Measurements from ENCODE around the gene STRN. TPM values are rescaled to one million over a fixed set of nuclear protein-coding genes. Genes with fewer than 3 reads are reported as not detected.

STRN gene
- total and polyA plus RNA-seq, 2 donors: 6.0 to 15.0 TPM

GRCh38 chr2:36967236-36967876 lies 1.0 kb upstream of the STRN start:
- Histone ChIP-seq H3K4me3 (ENCODE audit: low read length in 2 of 2) (peak overlapping the region; percentile 77 to 96), H3K27ac (ENCODE audit: low read depth in 1 of 2, low read length in 1 of 2) (peak overlapping the region; percentile 94 to 97)

GRCh38 chr2:36965751-36966369 lies 476 bp downstream of the STRN start:
- Histone ChIP-seq H3K27ac (ENCODE audit: low read depth in 1 of 2, low read length in 1 of 2) (peak overlapping the region; percentile 43 to 67), H3K4me1 (ENCODE audit: control insufficient read depth in 2 of 2, insufficient read depth in 2 of 2, low read length in 2 of 2) (peaks cover 3 to 10% of the 10 kb centered on the region in 2 donors), H3K9me3 (ENCODE audit: control insufficient read depth in 2 of 2, insufficient read depth in 1 of 2, low read length in 1 of 2) (no peaks in the 10 kb centered on the region), H3K27me3 (ENCODE audit: control insufficient read depth in 2 of 2, insufficient read depth in 1 of 2, low read length in 1 of 2) (no peaks in the 10 kb centered on the region), H3K4me3 (ENCODE audit: low read length in 2 of 2) (peak overlapping the region; percentile 85 to 96), H3K36me3 (ENCODE audit: control insufficient read depth in 2 of 2, insufficient read depth in 2 of 2, low read length in 1 of 2) (no peaks in the 10 kb centered on the region)
- WGBS: under 1% methylated on average over 42 of the region's 42 CpGs
- peak in 4 of 9 donors; percentile 18 to 53 (median 28) for DNase-seq (ENCODE audit: low read depth in 6 of 9, low spot score in 9 of 9)

More at GRCh38 chr2:36967236-36967876, 1.0 kb upstream of the STRN start:
- H3K9me3 ChIP-seq (ENCODE audit: control insufficient read depth in 2 of 2, insufficient read depth in 1 of 2, low read length in 1 of 2): no peaks in the 10 kb centered on the region
- no peaks in the 10 kb centered on the region for H3K36me3 ChIP-seq (ENCODE audit: control insufficient read depth in 2 of 2, insufficient read depth in 2 of 2, low read length in 1 of 2)
- peaks cover 3 to 10% of the 10 kb centered on the region in 2 donors for H3K4me1 ChIP-seq (ENCODE audit: control insufficient read depth in 2 of 2, insufficient read depth in 2 of 2, low read length in 2 of 2)
- DNase-seq (ENCODE audit: low read depth in 6 of 9, low spot score in 9 of 9): peak in 1 of 9 donors; percentile 28
- WGBS: 33% methylated on average over 15 of the region's 15 CpGs
- H3K27me3 ChIP-seq (ENCODE audit: control insufficient read depth in 2 of 2, insufficient read depth in 1 of 2, low read length in 1 of 2): no peaks in the 10 kb centered on the region

GRCh38 chr2:36965206-36965605 lies 1.1 kb downstream of the STRN start:
- Histone ChIP-seq H3K4me1 (ENCODE audit: control insufficient read depth in 2 of 2, insufficient read depth in 2 of 2, low read length in 2 of 2) (peaks cover 3 to 10% of the 10 kb centered on the region in 2 donors), H3K4me3 (ENCODE audit: low read length in 2 of 2) (peak overlapping the region; percentile 85 to 96), H3K9me3 (ENCODE audit: control insufficient read depth in 2 of 2, insufficient read depth in 1 of 2, low read length in 1 of 2) (no peaks in the 10 kb centered on the region), H3K27ac (ENCODE audit: low read depth in 1 of 2, low read length in 1 of 2) (no peak overlapping the region), H3K36me3 (ENCODE audit: control insufficient read depth in 2 of 2, insufficient read depth in 2 of 2, low read length in 1 of 2) (no peaks in the 10 kb centered on the region), H3K27me3 (ENCODE audit: control insufficient read depth in 2 of 2, insufficient read depth in 1 of 2, low read length in 1 of 2) (no peaks in the 10 kb centered on the region)
- peak in 1 of 9 donors; percentile 32 for DNase-seq (ENCODE audit: low read depth in 6 of 9, low spot score in 9 of 9)
- 55% methylated on average over 2 of the region's 2 CpGs for WGBS

GRCh38 chr2:36964496-36965058 lies 1.8 kb downstream of the STRN start:
- Histone ChIP-seq H3K9me3 (ENCODE audit: control insufficient read depth in 2 of 2, insufficient read depth in 1 of 2, low read length in 1 of 2) (no peaks in the 10 kb centered on the region), H3K27ac (ENCODE audit: low read depth in 1 of 2, low read length in 1 of 2) (no peak overlapping the region), H3K36me3 (ENCODE audit: control insufficient read depth in 2 of 2, insufficient read depth in 2 of 2, low read length in 1 of 2) (no peaks in the 10 kb centered on the region), H3K4me3 (ENCODE audit: low read length in 2 of 2) (no peak overlapping the region), H3K27me3 (ENCODE audit: control insufficient read depth in 2 of 2, insufficient read depth in 1 of 2, low read length in 1 of 2) (no peaks in the 10 kb centered on the region), H3K4me1 (ENCODE audit: control insufficient read depth in 2 of 2, insufficient read depth in 2 of 2, low read length in 2 of 2) (peaks cover 3 to 10% of the 10 kb centered on the region in 2 donors)
- peak in 1 of 9 donors; percentile 11 for DNase-seq (ENCODE audit: low read depth in 6 of 9, low spot score in 9 of 9)
- 97% methylated on average over 5 of the region's 5 CpGs for WGBS

GRCh38 chr2:36963734-36964133 lies 2.6 kb downstream of the STRN start:
- peaks cover 3 to 10% of the 10 kb centered on the region in 2 donors for H3K4me1 ChIP-seq (ENCODE audit: control insufficient read depth in 2 of 2, insufficient read depth in 2 of 2, low read length in 2 of 2)
- no peak overlapping the region for H3K27ac ChIP-seq (ENCODE audit: low read depth in 1 of 2, low read length in 1 of 2)
- H3K9me3 ChIP-seq (ENCODE audit: control insufficient read depth in 2 of 2, insufficient read depth in 1 of 2, low read length in 1 of 2): no peaks in the 10 kb centered on the region
- DNase-seq (ENCODE audit: low read depth in 6 of 9, low spot score in 9 of 9): no peak
- H3K4me3 ChIP-seq (ENCODE audit: low read length in 2 of 2): no peak overlapping the region
- 98% methylated on average over 4 of the region's 4 CpGs for WGBS
- H3K27me3 ChIP-seq (ENCODE audit: control insufficient read depth in 2 of 2, insufficient read depth in 1 of 2, low read length in 1 of 2): no peaks in the 10 kb centered on the region
- H3K36me3 ChIP-seq (ENCODE audit: control insufficient read depth in 2 of 2, insufficient read depth in 2 of 2, low read length in 1 of 2): no peaks in the 10 kb centered on the region

GRCh38 chr2:36963106-36963505 lies 3.2 kb downstream of the STRN start:
- H3K4me1 ChIP-seq (ENCODE audit: control insufficient read depth in 2 of 2, insufficient read depth in 2 of 2, low read length in 2 of 2): peaks cover 3 to 10% of the 10 kb centered on the region in 2 donors
- H3K9me3 ChIP-seq (ENCODE audit: control insufficient read depth in 2 of 2, insufficient read depth in 1 of 2, low read length in 1 of 2): no peaks in the 10 kb centered on the region
- H3K4me3 ChIP-seq (ENCODE audit: low read length in 2 of 2): no peak overlapping the region
- no peak overlapping the region for H3K27ac ChIP-seq (ENCODE audit: low read depth in 1 of 2, low read length in 1 of 2)
- H3K27me3 ChIP-seq (ENCODE audit: control insufficient read depth in 2 of 2, insufficient read depth in 1 of 2, low read length in 1 of 2): no peaks in the 10 kb centered on the region
- WGBS: 97% methylated on average over 4 of the region's 4 CpGs
- H3K36me3 ChIP-seq (ENCODE audit: control insufficient read depth in 2 of 2, insufficient read depth in 2 of 2, low read length in 1 of 2): peaks cover 0 to under 1% of the 10 kb centered on the region in 2 donors
- no peak for DNase-seq (ENCODE audit: low read depth in 6 of 9, low spot score in 9 of 9)

- H3K27me3 ChIP-seq (ENCODE audit: control insufficient read depth in 2 of 2, insufficient read depth in 1 of 2, low read length in 1 of 2): no peaks in the 10 kb centered on the region
- DNase-seq (ENCODE audit: low read depth in 6 of 9, low spot score in 9 of 9): no peak
- H3K4me3 ChIP-seq (ENCODE audit: low read length in 2 of 2): no peak overlapping the region
- H3K36me3 ChIP-seq (ENCODE audit: control insufficient read depth in 2 of 2, insufficient read depth in 2 of 2, low read length in 1 of 2): peaks cover 0 to 3% of the 10 kb centered on the region in 2 donors
- H3K9me3 ChIP-seq (ENCODE audit: control insufficient read depth in 2 of 2, insufficient read depth in 1 of 2, low read length in 1 of 2): no peaks in the 10 kb centered on the region
- H3K4me1 ChIP-seq (ENCODE audit: control insufficient read depth in 2 of 2, insufficient read depth in 2 of 2, low read length in 2 of 2): peaks cover 0 to 10% of the 10 kb centered on the region in 2 donors
- no peak overlapping the region for H3K27ac ChIP-seq (ENCODE audit: low read depth in 1 of 2, low read length in 1 of 2)
- 96% methylated on average over 5 of the region's 5 CpGs for WGBS
Observed at GRCh38 chr2:36960773-36961172, 5.6 kb downstream of the STRN start.

GRCh38 chr2:36960005-36960675 lies 6.2 kb downstream of the STRN start:
- 96% methylated on average over 2 of the region's 2 CpGs for WGBS
- H3K9me3 ChIP-seq (ENCODE audit: control insufficient read depth in 2 of 2, insufficient read depth in 1 of 2, low read length in 1 of 2): no peaks in the 10 kb centered on the region
- H3K36me3 ChIP-seq (ENCODE audit: control insufficient read depth in 2 of 2, insufficient read depth in 2 of 2, low read length in 1 of 2): peaks cover 0 to 3% of the 10 kb centered on the region in 2 donors
- no peaks in the 10 kb centered on the region for H3K27me3 ChIP-seq (ENCODE audit: control insufficient read depth in 2 of 2, insufficient read depth in 1 of 2, low read length in 1 of 2)
- no peak for DNase-seq (ENCODE audit: low read depth in 6 of 9, low spot score in 9 of 9)
- peaks cover 0 to 7% of the 10 kb centered on the region in 2 donors for H3K4me1 ChIP-seq (ENCODE audit: control insufficient read depth in 2 of 2, insufficient read depth in 2 of 2, low read length in 2 of 2)
- no peak overlapping the region for H3K4me3 ChIP-seq (ENCODE audit: low read length in 2 of 2)
- H3K27ac ChIP-seq (ENCODE audit: low read depth in 1 of 2, low read length in 1 of 2): no peak overlapping the region
